GM21423 (cell line): ENCODE data around the gene LRRK1.
"Not testable (repeated sequence)": the region's sequence is repeated elsewhere in the genome, so short reads cannot be mapped to it uniquely, and the experiment has no call there.

ENCODE experiments used
- ATAC-seq: cut with Tn5 transposase; IDR thresholded peaks from one replicate; pipeline ENCODE4 v1.9.1; 2021; ENCODE audit warnings: mild to moderate bottlenecking, moderate library complexity; ENCODE audit not compliant: unreplicated experiment

The LRRK1 gene

DNA sequence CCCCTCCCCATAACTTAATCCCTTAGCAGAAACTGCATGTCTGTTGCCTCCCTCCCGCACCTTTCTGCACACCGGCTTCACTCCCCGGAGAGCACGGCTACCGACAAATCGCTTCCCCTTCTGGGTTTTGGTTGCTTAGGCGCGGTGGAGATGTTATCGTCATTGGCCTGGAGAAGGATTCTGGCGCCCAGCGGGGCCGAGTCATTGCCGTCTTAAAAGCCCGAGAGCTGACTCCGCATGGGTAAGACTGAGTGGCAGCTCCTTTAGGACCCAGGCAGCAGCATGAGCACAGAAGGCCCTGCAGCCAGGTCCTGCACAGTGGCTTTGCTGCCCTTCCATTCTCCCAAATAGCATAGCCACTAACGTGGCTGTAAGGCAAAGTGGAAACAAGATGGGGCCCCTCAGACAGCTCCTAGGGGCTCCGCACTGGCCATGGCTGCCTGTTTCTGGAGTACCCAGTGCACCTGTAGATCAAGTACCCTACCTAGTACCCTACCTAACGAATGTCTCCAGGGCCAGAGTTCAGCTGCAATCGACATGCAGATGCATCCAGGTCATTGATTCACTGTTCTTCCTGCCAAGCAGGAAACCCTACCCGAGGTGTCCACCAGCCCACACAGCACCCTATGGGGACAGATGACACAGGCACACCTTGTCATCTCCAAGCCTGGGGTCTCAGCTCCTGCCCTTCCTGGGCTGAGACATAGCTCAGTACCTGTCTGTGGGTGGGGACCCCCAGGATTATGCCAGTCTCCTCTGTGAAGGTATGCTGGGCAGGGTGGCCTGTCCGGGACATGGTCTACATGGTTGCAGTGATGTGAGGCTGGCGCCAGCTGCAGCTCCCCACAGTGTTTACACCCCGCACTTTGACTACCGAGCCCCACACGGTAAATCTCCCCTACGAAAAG, 147.6 kb downstream of the LRRK1 start:
- ATAC-seq: no peak

DNA sequence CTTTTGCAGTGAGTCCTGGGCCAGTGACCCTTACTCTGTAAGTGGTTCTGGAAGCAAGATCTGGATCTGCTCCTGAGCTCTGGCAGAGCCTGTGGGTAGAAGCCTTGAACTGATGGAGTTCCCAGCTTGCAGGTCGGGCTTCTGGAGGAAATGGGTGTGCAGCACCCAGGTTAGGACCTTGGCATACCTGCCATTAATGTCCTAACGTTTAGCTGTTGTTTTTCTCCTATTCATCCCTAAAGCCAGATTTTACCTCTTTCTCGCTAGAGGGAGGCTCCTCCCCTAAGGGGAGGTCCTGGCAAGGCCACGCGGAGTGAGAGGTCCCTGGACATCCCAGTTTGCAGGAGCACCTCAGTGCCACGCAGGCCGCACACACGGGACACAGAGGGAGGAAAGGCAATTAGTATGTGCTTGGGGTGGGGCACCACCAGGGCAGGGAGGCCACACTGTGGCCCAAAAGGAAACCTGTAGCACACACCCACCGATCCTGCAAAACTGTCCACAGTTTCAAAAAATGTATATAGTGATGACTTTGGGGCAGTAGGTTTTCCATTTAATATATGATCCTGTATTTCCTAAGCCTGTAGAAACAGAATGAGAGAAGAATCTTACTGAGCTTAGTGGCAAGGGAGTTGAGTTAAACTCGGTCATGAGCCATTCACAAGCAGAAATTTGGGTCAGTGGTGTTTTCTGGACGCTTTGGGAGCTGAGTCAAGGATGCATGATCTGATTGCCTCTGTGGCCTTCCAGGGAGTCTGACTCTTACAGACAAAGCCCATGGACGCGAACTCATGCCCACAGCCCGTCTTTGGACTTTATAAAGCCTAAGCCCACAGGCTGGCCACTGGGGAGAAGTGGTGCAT, 148.7 kb downstream of the LRRK1 start:
- no peak for ATAC-seq

DNA sequence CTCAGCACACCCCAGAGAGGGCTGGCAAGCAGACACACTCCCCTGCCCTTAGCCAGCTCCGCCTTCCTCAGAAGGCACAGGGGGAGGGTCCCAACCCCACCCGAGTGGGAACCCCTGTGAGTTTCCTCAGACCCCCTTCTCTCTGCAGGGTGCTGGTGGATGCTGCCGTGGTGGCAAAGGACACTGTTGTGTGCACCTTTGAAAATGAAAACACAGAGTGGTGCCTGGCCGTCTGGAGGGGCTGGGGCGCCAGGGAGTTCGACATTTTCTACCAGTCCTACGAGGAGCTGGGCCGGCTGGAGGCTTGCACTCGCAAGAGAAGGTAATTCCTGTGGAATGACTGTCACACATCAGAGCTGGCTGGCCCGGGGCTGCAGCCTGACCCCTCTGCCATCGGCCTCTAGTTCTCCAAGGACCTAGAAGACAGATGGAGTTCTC, 149.4 kb downstream of the LRRK1 start:
- no peak for ATAC-seq

DNA sequence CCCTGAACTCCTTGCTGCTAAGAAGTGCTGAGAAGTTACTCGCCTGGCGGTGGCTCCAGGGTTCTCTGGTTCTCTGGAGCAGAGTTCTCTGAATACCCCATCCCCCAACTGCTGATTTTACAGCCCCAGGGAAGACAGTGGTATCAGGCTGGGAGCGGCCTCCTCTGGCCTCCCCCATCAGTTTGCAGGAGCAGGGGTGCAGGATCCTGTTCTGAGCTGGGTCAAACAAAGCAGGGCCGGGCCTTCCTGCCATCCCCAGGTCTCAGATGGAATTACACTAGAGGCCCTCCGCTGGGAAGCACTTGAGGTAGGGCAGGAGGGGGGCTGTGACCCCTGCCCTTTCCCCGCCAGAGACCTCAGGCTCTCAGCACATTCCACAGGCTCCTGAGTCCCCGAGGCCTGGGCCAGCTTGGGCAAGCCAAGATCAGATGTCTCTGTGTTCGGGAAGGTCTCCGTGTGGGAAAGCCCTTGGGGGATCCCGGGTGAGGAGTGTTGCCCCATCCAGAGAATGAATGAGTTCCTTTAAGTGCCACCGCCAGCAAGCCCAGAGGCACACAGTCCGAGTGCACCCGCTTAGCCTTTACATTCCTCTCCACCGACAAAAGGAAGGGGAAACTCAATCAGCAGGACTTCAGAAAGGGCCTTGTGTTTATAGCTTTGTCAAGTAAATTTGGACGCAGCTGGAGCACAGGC, 149.9 kb downstream of the LRRK1 start:
- ATAC-seq: no peak

DNA sequence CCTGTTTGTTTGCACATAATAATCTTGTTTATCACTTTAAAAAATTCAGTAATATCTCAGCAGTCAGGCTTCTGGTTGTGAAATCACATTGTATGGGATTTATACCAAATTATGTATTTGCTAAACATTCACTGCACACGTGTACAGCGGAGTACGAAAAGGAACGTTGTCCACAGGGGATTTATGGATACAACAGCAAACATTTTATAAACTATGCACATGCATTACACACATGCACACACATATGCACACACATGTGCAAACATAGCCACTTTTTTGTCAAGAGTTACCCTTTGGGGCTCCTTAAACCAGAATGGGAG, 150.5 kb downstream of the LRRK1 start:
- ATAC-seq: no peak

DNA sequence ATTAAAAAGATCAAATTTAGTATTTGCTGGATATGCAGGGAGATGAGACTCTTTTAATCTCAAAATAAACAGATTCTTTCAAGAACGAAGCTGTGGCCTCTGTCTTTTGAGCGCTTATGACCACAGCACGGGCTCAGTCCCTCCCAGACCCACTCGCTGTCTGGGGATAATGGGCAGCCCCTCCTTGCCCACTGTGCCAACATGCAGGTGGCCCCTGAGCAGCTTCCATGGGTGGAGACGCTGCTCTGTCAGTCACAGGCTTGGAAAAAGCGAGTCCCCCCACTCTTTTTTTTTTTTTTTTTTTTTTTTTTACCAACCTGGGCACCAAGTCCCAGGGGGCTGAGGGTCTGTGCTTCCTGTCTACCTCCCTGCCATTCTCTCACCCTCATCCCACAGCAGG, 150.9 kb downstream of the LRRK1 start:
- ATAC-seq: no peak

DNA sequence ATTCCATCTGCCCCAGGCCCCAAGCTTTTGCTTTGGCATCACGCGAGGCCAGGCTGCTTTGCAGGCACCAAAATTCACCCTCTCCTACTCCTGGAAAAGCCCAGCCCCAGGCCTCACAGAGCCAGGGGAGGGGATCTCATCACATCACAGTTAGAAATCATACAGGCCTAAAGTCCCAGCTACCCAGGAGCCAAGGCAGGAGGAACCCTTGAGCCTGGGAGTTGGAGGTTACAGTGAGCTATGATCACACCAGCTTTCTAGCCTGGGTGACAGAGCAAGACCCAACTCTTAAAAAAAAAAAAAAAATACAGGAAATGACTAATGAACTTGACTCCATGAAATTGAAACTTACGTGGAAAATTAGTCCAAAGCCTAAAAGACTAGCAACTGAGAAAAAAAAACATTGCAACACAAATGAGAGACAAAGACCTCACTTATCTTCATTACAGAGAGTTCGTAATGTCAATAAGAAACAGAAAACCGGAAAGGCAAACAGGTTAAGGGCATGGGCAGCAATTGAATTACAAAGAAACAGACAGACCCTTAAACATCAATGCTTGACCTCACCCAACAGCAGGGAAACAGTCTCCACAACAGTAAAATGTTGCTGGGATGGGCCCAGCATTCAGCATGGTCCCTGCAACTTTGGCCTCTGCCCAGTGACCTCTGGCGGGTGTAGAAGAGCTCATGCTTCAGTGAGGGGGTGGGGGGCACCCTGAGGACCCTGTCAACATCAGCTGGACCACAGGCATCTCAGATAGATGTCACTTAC, 151.5 kb downstream of the LRRK1 start:
- no peak for ATAC-seq

DNA sequence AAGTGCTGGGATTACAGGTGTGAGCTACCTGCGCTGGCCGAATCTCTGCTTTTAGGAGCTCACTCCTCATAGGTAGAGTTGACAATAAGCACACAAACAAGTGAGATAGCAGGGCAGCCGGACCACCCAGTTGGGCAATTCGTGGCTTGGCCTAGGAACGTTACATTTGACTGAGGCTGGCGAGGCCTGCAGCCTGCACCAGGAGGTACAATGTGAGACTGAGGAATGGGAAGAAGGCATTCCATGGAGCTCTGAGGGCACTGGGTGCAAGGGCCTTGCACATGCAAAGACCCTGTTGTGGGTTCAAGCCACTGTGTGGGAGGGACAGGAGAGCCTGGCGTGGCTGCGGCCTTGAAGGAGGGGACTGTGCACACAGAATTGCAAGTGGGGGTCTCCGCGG, 152.5 kb downstream of the LRRK1 start:
- no peak for ATAC-seq

DNA sequence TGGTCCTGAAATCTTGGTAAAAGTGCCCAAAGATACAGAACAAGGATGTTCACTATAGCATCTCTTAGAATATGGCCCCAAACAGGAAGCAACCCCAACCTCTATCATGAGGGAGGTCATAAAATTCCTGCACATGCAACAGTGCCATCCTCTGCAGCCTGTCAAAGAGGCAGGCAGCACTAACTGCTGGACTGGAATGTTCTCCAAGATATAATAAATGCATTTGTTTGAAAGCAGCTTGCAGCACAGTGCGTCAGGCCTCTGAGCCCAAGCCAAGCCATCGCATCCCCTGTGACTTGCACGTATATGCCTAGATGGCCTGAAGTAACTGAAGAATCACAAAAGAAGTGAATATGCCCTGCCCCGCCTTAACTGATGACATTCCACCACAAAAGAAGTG, 153.1 kb downstream of the LRRK1 start:
- ATAC-seq: not testable (repeated sequence)

DNA sequence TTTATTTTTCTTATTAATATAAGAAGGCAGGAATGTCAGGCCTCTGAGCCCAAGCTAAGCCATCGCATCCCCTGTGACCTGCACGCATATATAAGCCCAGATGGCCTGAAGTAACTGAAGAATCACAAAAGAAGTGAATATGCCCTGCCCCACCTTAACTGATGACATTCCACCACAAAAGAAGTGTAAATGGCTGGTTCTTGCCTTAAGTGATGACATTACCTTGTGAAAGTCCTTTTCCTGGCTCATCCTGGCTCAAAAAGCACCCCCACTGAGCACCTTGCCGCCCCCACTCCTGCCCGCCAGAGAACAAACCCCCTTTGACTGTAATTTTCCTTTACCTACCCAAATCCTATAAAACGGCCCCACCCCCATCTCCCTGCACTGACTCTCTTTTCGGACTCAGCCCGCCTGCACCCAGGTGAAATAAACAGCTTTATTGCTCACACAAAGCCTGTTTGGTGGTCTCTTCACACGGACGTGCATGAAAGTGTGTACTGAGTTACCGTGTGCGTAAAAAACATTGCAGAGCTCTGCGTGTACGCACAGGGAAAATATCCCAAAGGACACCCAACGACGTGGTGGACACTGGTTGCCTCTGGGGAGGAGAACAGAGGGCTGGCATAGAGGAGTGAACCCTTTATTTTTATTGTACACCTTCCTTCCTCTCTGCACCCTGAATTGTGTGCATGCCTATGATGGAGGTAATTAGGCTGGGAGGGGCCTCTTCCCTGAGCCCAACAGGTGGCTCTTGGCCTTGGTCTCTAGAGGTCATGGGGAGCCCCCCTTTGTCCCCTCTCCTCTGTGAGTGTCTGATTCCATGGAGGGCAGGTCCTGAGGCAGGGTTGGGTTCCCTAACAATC, 158.9 kb downstream of the LRRK1 start:
- ATAC-seq: not testable (repeated sequence)

DNA sequence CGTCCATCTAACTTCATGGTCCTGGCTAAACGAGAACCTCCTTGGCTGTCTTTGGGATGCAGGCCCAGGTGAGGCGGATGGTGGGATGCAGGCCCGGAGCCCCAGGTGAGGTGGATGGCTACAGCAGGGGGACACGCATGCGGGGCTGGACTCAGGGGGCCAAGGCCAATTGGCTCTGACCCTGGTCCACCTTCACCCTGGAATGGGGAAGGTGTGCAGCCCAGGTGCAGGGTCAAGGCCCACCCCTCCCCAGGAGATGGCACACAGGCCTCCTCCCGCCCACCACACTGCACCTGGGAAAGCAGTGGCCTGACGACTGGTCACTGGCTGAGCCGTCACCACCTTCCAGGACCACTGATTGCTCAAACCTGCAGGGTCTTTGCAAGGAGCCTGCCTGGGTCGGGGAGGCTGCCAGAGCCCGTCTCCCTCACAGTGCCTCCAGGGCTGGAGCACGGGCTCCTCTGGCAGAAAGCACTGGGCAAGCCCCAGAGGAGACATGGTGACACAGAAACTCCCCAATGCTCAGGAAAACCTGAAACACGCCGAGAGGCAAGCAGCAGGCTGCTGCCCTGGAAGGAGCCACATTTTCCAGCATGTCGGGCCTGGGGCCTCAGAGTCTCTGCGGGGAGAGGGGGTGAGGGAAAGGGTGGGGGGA, 159.6 kb downstream of the LRRK1 start:
- no peak for ATAC-seq

DNA sequence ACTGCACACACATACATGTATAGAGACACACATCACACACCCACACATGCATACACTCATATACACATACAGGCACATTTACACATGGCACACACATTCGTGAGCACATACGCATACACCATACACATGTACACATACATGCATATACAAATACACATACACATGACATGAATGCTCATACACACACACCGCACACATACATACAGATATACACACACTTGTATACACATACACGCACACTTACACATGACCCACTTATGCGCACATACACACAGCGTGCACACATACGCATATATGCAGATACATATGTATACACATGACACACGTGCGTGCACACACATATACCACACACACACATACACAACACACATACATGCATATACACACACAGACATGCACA, 162.7 kb downstream of the LRRK1 start:
- ATAC-seq: no peak

DNA sequence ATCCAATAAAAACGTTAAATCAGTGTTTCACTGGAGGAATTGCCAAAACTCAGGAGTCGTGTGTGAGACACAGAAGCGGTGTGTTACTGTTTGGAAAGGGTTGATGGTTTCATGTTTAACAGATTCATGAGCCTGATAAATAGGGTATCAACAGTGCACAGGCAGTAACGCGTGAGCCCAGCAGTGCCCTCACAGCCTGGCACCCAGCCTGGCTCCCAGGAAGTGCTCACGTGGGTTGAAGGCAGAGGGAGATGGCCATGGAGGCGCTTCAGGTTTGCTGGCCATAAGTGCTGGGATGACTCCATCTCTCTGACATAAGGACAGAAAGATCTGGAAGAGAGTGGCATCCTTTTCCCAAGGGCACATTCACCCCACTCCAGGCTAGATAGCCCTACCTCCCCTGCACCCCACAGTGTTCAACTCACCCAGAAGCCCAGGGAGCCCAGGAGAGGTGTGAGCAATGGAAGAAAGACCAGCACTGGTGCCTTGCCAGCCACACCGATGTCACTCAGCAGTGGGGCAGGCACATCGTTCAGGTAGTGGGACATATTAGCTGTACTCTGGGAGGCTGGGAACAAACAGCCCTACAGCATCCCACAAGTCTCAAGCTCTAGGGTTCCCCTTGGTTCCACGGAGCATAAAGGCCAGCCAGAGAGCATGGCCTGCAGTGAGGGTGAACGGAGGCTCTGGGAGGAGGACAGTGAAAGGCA, 164.3 kb downstream of the LRRK1 start:
- no peak for ATAC-seq

DNA sequence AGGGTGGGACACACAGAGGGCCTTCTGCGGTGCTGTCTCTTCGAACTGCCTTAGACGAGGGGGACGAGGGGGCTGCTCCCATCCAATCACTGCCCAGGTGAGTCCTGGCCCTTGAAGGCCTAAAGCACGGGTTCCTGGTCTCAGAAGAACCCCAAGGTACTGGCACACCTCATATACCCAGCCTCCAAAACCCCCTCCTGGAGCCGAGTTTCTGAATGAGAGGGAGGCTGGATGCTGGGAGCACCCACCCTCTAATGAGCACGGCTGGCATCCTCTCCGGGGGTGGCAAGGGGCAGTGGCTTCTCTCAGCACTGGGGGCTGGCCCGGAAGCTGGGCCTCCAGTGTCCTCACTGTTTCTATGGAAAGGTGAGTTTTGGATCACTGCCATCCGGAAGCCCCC, 165.6 kb downstream of the LRRK1 start:
- no peak for ATAC-seq

DNA sequence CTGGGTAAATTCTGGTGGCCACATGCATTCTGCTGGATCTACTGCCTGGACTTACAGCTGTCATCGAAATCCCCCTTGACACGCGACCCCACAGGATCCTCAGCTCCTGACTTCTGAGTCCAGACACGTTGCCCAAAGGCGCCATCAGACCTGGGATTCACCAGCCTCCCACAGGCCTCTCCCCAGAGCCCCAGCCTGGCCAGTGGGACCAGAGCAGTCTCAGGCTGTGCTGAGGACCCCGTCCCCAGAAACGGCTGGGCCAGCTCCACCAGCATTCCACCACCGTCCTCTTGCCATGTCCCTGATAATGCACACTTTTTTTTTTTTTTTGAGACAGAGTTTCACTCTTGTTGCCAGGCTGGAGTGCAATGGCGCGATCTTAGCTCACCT, 166.1 kb downstream of the LRRK1 start:
- no peak for ATAC-seq

DNA sequence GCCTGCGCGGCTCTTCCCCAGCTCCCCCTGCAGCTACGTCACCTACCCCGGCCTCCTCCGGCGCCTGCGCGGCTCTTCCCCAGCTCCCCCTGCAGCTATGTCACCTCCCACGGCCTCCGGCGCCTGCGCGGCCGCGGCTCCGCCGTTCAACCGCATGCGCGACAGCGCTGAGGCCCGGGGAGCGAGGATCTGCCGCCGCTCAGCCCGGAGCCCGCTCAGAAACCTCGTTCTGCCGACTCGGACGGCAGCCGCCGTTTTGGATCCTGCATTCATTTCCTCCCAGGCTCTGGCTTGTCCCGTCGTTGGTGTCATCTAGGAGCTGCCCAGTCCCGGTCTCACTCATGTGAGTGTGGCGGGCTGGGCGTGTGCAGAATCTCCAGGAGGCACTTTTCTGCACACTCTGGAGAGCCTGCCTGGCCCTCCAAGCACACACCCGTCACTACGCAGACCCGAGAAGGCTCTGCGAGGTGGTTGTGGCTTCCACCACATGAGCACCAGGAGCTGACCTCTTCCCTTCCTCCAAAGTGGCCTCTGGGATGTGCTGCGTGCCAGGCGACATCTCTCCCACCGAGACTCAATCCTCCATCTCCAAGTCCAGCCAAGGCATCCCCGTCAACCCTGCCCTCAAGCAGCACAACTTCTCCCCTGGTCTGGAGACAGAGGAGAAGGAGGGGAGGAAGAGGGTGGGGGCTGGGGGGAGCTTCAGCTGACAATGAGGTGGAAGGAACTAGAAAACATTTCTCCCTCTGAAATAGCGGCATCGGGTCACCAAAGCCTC, 167.4 kb downstream of the LRRK1 start:
- no peak for ATAC-seq

DNA sequence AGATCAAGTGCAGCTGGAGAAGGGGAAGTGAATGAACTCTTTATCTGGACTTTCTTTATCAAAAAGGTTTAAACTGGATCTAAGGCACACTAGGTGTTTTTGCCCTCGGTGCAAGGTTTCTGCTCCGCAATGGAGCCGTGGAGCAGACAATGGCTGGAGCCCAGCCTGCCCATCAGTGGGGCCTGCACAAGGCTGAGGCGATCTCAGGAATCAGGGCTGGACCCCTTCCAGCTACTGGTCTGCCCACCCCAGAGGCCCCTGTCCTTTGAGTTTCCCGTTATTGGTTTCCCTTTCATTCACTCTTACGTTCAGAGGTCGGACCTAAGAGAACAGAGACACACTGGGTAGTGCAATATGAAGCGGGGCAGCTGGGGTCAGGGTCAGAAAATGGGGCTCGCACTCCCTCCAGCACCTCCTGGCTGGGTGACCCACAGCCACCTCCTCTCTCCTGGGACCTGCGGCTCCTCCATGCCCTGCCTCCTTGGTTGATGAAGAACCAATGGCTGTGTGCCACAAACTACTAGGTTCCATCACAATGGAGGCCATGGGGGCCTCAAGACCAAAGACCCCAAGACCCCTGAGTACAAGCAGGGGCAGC, 168.1 kb downstream of the LRRK1 start:
- no peak for ATAC-seq

DNA sequence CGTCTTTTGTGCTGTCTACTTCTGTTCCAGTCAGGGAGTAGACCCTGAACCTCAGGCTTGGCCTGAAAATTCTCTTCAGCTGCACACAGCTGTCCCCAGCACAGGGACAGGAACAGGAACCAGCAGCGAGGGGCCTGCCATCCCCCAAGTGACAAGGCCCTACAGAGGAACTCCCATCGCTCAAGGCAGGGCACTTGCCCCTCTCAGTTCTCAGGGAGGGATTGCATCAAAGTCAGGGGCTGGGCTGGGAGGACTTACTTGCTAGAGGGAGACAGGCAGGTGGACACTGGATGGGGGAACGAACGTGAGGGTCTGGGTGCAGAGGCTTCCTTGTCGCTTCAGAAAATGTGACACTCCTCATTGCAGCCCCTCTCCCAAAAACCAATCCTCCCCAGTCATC, 169.1 kb downstream of the LRRK1 start:
- ATAC-seq: no peak
